Measurements from ENCODE around the gene IL1RAPL1.

DNA sequence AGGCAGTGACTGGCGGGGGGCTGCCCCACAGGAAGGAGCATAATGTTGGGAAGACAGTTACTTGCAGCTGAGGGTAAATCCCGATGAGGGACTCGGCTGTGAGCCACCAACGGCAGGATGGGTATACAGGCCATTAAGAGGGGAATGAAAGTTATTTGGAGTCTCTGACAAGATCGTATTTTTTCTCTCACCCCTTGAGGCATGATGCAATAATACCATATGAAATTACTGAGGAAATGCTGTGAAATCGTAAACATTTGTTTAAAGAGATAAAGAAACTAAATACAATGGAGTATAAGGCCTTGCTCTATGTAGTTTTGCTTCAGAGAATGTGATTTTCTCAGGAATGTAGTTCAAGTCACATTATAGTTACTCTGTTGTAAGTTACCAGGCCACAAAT lies 12.7 kb downstream of the IL1RAPL1 start:
- TF ChIP-seq, protein P1, sequence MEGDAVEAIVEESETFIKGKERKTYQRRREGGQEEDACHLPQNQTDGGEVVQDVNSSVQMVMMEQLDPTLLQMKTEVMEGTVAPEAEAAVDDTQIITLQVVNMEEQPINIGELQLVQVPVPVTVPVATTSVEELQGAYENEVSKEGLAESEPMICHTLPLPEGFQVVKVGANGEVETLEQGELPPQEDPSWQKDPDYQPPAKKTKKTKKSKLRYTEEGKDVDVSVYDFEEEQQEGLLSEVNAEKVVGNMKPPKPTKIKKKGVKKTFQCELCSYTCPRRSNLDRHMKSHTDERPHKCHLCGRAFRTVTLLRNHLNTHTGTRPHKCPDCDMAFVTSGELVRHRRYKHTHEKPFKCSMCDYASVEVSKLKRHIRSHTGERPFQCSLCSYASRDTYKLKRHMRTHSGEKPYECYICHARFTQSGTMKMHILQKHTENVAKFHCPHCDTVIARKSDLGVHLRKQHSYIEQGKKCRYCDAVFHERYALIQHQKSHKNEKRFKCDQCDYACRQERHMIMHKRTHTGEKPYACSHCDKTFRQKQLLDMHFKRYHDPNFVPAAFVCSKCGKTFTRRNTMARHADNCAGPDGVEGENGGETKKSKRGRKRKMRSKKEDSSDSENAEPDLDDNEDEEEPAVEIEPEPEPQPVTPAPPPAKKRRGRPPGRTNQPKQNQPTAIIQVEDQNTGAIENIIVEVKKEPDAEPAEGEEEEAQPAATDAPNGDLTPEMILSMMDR (IDR thresholded peaks at IDR 0.05), result no peak
- TF ChIP-seq POLR2A (IDR thresholded peaks at IDR 0.05), result no peak

All from tibial nerve (tissue), 3 donors.